Activated B cell treated with CpG ODN at 0.5 μM for 24 hours (primary cell): Measurements from ENCODE around the gene OR1J4. TPM values are rescaled to one million over a fixed set of nuclear protein-coding genes. Genes with fewer than 3 reads are reported as not detected.
"Not testable (repeated sequence)": the region's sequence is repeated elsewhere in the genome, so short reads cannot be mapped to it uniquely, and the experiment has no call there.

Experiments
- ATAC-seq: fragments of 200-7000 bp; cut with Tn5 transposase; one replicate; pipeline ENCODE4 v1.10.0; 2021; ENCODE audit warnings: low read depth, mild to moderate bottlenecking, moderate library complexity
- CTCF ChIA-PET: fragments of 350-600 bp; sonication (Branson Sonifier 250); formaldehyde crosslinking; loops from one replicate; lab custom pipeline; 2021; ENCODE audit warnings: antibody characterized with exemption; lab: Charles Lee
- POLR2A ChIA-PET: fragments of 350-600 bp; sonication (Branson Sonifier 250); formaldehyde crosslinking; loops from one replicate; lab custom pipeline; 2021; ENCODE audit warnings: antibody characterized with exemption; lab: Charles Lee
- DNase-seq: peaks from one replicate; pipeline ENCODE4 v3.0.0; 2022
- H3K27ac Mint-ChIP-seq: one replicate; pipeline ENCODE4 v1.8.0; 2020; ENCODE audit warnings: mixed read lengths
- H3K27me3 Mint-ChIP-seq: one replicate; pipeline ENCODE4 v1.8.0; 2021; ENCODE audit warnings: mixed read lengths
- H3K36me3 Mint-ChIP-seq: one replicate; pipeline ENCODE4 v1.8.0; 2021; ENCODE audit warnings: low read depth, mixed read lengths
- H3K4me1 Mint-ChIP-seq: one replicate; pipeline ENCODE4 v1.8.0; 2021; ENCODE audit warnings: mixed read lengths
- H3K4me3 Mint-ChIP-seq: one replicate; pipeline ENCODE4 v1.8.0; 2020; ENCODE audit warnings: mild to moderate bottlenecking, mixed read lengths
- H3K9me3 Mint-ChIP-seq: one replicate; pipeline ENCODE4 v1.8.0; 2020; ENCODE audit warnings: mixed read lengths
- intact Hi-C: fragments of 100-400 bp; cut with micrococcal nuclease; formaldehyde crosslinking; loops from one replicate; pipeline ENCODE4 v1.15.1; 2024
- total RNA-seq: library from RNA; stranded (reverse); gene quantifications from 2 replicates; pipeline ENCODE4 v1.2.3, GENCODE V29; 2022
- TF ChIP-seq, protein P1 (sequence below): fragments of 200-600 bp; IDR thresholded peaks from one replicate; pipeline ENCODE4 v1.8.0; 2022; ENCODE audit warnings: antibody characterized with exemption, mild to moderate bottlenecking

Gene OR1J4
- total RNA-seq, 1 donor from 2014 or later: not detected

- CTCF ChIA-PET: no interaction called here
- no peaks in the 10 kb centered on the region for H3K9me3 Mint-ChIP-seq
- H3K27ac Mint-ChIP-seq: no peak overlapping the region
- peaks cover 15% of the 10 kb centered on the region for H3K27me3 Mint-ChIP-seq
- no peaks in the 10 kb centered on the region for H3K36me3 Mint-ChIP-seq
- DNase-seq (no peak), ATAC-seq (no peak)
- no peaks in the 10 kb centered on the region for H3K4me1 Mint-ChIP-seq
- TF ChIP-seq, protein P1, sequence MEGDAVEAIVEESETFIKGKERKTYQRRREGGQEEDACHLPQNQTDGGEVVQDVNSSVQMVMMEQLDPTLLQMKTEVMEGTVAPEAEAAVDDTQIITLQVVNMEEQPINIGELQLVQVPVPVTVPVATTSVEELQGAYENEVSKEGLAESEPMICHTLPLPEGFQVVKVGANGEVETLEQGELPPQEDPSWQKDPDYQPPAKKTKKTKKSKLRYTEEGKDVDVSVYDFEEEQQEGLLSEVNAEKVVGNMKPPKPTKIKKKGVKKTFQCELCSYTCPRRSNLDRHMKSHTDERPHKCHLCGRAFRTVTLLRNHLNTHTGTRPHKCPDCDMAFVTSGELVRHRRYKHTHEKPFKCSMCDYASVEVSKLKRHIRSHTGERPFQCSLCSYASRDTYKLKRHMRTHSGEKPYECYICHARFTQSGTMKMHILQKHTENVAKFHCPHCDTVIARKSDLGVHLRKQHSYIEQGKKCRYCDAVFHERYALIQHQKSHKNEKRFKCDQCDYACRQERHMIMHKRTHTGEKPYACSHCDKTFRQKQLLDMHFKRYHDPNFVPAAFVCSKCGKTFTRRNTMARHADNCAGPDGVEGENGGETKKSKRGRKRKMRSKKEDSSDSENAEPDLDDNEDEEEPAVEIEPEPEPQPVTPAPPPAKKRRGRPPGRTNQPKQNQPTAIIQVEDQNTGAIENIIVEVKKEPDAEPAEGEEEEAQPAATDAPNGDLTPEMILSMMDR: no peak
- intact Hi-C loops: no loop called here
- H3K4me3 Mint-ChIP-seq: no peak overlapping the region
- POLR2A ChIA-PET: no interaction called here
These were observed 435 bp downstream of the OR1J4 start for GRCh38 chr9:122519376-122519775.

GRCh38 chr9:122526602-122527001 is 7.7 kb downstream of the OR1J4 start:
- ChIA-PET CTCF (no interaction called here), POLR2A (no interaction called here)
- DNase-seq (no peak), ATAC-seq (no peak)
- no peaks in the 10 kb centered on the region for H3K9me3 Mint-ChIP-seq
- no peaks in the 10 kb centered on the region for H3K4me1 Mint-ChIP-seq
- H3K27ac Mint-ChIP-seq: no peak overlapping the region
- TF ChIP-seq, protein P1: no peak
- peaks cover 14% of the 10 kb centered on the region for H3K27me3 Mint-ChIP-seq
- no peaks in the 10 kb centered on the region for H3K36me3 Mint-ChIP-seq
- H3K4me3 Mint-ChIP-seq: no peak overlapping the region
- intact Hi-C loops: no loop called here

DNA sequence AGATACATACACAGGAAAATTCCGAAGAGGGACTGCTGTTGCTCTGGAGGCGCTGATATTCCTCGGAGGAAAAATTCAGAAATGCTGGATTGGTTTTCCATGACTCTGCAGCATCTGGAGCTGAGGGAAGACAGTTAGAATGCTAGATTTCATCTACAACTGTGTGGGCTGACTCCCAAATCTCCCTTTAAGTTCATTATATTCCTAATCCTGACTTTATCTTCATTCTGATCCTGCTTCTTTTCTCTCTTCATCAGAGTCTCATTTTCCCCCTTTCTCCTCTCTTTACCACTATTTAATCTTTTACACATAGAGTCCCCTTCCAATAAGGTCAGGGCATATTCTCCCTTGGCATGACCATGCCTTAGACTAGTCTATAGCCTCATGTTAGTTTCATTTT is 8.3 kb downstream of the OR1J4 start, which contains the start of gene OR1N1:
Gene OR1N1 (minus strand): TSS at position 101 of the 400 bp plus-strand sequence. CDS start 0 bp downstream, at position 101.
- TF ChIP-seq, protein P1: no peak
- Mint-ChIP-seq H3K36me3 (no peaks in the 10 kb centered on the region), H3K9me3 (no peaks in the 10 kb centered on the region), H3K27ac (no peak within 1 kb of the TSS), H3K4me1 (no peaks in the 10 kb centered on the region), H3K27me3 (peaks cover 14% of the 10 kb centered on the region), H3K4me3 (no peak within 1 kb of the TSS)
- intact Hi-C loops: no loop called here
- DNase-seq (no peak), ATAC-seq (no peak)
- CTCF ChIA-PET: interaction anchor here (0.7 kb wide), 1 partner anchor 29 kb away, joined by 3 read pairs; no protein-coding TSS in a partner anchor
- POLR2A ChIA-PET: no interaction called here

GRCh38 chr9:122531157-122531556 is 12.2 kb downstream of the OR1J4 start:
- H3K4me3 Mint-ChIP-seq, H3K27ac Mint-ChIP-seq, H3K9me3 Mint-ChIP-seq, ATAC-seq, CTCF ChIA-PET, H3K4me1 Mint-ChIP-seq, H3K36me3 Mint-ChIP-seq, intact Hi-C loops, DNase-seq, POLR2A ChIA-PET: not testable (repeated sequence)
- H3K27me3 Mint-ChIP-seq: peaks cover 14% of the 10 kb centered on the region

GRCh38 chr9:122536134-122536533 is 17.2 kb downstream of the OR1J4 start:
- intact Hi-C loops: no loop called here
- TF ChIP-seq, protein P1: no peak
- no peak overlapping the region for H3K27ac Mint-ChIP-seq
- ATAC-seq (no peak), DNase-seq (no peak)
- no peaks in the 10 kb centered on the region for H3K4me1 Mint-ChIP-seq
- H3K4me3 Mint-ChIP-seq: no peak overlapping the region
- peaks cover 6% of the 10 kb centered on the region for H3K9me3 Mint-ChIP-seq
- no peaks in the 10 kb centered on the region for H3K36me3 Mint-ChIP-seq
- POLR2A ChIA-PET: no interaction called here
- H3K27me3 Mint-ChIP-seq: peaks cover 9% of the 10 kb centered on the region
- CTCF ChIA-PET: no interaction called here

DNA sequence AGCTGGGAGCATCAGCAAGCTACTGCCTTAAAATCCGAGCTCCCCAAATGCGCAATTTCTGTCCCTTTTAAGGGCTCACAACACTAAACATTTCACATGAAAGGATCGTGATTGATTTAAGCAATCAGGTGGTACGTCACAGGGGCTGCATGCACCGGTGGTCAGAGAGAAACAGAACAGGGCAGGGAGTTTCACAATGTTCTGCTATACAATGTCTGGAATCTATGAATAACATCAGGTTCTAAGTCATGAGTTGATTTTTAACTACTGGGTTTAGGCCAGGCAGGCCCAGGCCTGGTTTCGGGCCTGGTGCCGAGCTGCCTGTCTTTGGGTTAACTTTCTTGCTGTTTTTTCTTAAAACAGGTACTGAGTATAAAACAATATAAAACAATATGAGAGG is 18.1 kb downstream of the OR1J4 start:
- intact Hi-C loops, H3K36me3 Mint-ChIP-seq, H3K4me1 Mint-ChIP-seq, H3K4me3 Mint-ChIP-seq, POLR2A ChIA-PET, H3K27ac Mint-ChIP-seq, H3K9me3 Mint-ChIP-seq, DNase-seq, ATAC-seq, CTCF ChIA-PET: not testable (repeated sequence)
- H3K27me3 Mint-ChIP-seq: peaks cover 13% of the 10 kb centered on the region
